Measurements from ENCODE around the gene ABTB2. TPM values are rescaled to one million over a fixed set of nuclear protein-coding genes. Genes with fewer than 3 reads are reported as not detected.

The ABTB2 gene
- polyA plus RNA-seq, 1 of the 3 experiments (the other 2 are of a cell fraction), result 7.8 TPM

DNA sequence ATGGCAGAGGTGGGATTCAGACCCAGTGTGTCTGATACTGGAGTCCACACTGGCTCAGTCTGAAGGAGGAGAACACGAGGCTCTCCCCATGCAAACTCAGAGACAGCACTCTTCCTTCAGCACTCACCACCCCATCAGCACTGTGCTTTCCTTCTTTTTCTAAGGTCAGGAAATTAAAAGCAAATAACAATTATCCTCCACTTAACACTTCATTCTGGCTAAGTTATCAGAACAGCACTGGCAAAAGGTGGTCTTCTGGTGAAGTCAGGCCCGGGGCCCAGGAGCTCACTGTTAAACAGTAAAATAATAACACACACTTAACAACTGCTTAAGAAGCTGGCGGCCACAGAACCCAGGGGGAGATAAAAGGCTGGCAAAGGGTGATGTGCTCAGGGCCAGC, 145.2 kb downstream of the ABTB2 start:
- no peaks in the 10 kb centered on the region for H3K9me3 ChIP-seq
- ChIA-PET POLR2A (no interaction called here), CTCF (interaction anchor here (2.3 kb wide), 1 partner anchor 38 kb away, joined by 4 read pairs; no protein-coding TSS in a partner anchor)
- no peak overlapping the region for H3K27ac ChIP-seq (ENCODE audit: low read depth in 2 of 2, low read length in 1 of 2)
- DNase-seq, result no peak
- no peaks in the 10 kb centered on the region for H3K27me3 ChIP-seq (ENCODE audit: insufficient read depth)
- H3F3A ChIP-seq (replicated peaks; ENCODE audit: insufficient read depth), result peaks cover 16% of the 10 kb centered on the region
- TF ChIP-seq TAF1 (IDR thresholded peaks at IDR 0.05; ENCODE audit: borderline replicate concordance, low read depth, low read length) (no peak), SMC3 (IDR thresholded peaks at IDR 0.05; ENCODE audit: low read depth, low read length) (no peak), MXI1 (IDR thresholded peaks at IDR 0.05; ENCODE audit: low read depth, low read length) (no peak), YY1 (IDR thresholded peaks at IDR 0.05; ENCODE audit: low read depth) (no peak), RAD21 (IDR thresholded peaks at IDR 0.05; ENCODE audit: low read length) (no peak), RFX5 (IDR thresholded peaks at IDR 0.05; ENCODE audit: low read length) (no peak), EZH2phosphoT487 (IDR thresholded peaks at IDR 0.05; ENCODE audit: borderline replicate concordance, low read depth) (no peak), RCOR1 (IDR thresholded peaks at IDR 0.05; ENCODE audit: low read length) (no peak), MEF2A (IDR thresholded peaks at IDR 0.05; ENCODE audit: borderline replicate concordance, low read depth) (no peak), TCF12 (IDR thresholded peaks at IDR 0.05) (no peak), TEAD4 (IDR thresholded peaks at IDR 0.05; ENCODE audit: borderline replicate concordance, insufficient read depth) (no peak)
- TF ChIP-seq, protein P1, sequence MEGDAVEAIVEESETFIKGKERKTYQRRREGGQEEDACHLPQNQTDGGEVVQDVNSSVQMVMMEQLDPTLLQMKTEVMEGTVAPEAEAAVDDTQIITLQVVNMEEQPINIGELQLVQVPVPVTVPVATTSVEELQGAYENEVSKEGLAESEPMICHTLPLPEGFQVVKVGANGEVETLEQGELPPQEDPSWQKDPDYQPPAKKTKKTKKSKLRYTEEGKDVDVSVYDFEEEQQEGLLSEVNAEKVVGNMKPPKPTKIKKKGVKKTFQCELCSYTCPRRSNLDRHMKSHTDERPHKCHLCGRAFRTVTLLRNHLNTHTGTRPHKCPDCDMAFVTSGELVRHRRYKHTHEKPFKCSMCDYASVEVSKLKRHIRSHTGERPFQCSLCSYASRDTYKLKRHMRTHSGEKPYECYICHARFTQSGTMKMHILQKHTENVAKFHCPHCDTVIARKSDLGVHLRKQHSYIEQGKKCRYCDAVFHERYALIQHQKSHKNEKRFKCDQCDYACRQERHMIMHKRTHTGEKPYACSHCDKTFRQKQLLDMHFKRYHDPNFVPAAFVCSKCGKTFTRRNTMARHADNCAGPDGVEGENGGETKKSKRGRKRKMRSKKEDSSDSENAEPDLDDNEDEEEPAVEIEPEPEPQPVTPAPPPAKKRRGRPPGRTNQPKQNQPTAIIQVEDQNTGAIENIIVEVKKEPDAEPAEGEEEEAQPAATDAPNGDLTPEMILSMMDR (IDR thresholded peaks at IDR 0.05), result no peak
- TF ChIP-seq, protein P2, sequence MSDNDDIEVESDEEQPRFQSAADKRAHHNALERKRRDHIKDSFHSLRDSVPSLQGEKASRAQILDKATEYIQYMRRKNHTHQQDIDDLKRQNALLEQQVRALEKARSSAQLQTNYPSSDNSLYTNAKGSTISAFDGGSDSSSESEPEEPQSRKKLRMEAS (IDR thresholded peaks at IDR 0.05; ENCODE audit: low read depth), result no peak
- TF ChIP-seq, protein P3, sequence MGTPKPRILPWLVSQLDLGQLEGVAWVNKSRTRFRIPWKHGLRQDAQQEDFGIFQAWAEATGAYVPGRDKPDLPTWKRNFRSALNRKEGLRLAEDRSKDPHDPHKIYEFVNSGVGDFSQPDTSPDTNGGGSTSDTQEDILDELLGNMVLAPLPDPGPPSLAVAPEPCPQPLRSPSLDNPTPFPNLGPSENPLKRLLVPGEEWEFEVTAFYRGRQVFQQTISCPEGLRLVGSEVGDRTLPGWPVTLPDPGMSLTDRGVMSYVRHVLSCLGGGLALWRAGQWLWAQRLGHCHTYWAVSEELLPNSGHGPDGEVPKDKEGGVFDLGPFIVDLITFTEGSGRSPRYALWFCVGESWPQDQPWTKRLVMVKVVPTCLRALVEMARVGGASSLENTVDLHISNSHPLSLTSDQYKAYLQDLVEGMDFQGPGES (IDR thresholded peaks at IDR 0.05; ENCODE audit: low read depth, low read length), result no peak
- TF ChIP-seq, protein P4, sequence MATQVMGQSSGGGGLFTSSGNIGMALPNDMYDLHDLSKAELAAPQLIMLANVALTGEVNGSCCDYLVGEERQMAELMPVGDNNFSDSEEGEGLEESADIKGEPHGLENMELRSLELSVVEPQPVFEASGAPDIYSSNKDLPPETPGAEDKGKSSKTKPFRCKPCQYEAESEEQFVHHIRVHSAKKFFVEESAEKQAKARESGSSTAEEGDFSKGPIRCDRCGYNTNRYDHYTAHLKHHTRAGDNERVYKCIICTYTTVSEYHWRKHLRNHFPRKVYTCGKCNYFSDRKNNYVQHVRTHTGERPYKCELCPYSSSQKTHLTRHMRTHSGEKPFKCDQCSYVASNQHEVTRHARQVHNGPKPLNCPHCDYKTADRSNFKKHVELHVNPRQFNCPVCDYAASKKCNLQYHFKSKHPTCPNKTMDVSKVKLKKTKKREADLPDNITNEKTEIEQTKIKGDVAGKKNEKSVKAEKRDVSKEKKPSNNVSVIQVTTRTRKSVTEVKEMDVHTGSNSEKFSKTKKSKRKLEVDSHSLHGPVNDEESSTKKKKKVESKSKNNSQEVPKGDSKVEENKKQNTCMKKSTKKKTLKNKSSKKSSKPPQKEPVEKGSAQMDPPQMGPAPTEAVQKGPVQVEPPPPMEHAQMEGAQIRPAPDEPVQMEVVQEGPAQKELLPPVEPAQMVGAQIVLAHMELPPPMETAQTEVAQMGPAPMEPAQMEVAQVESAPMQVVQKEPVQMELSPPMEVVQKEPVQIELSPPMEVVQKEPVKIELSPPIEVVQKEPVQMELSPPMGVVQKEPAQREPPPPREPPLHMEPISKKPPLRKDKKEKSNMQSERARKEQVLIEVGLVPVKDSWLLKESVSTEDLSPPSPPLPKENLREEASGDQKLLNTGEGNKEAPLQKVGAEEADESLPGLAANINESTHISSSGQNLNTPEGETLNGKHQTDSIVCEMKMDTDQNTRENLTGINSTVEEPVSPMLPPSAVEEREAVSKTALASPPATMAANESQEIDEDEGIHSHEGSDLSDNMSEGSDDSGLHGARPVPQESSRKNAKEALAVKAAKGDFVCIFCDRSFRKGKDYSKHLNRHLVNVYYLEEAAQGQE (IDR thresholded peaks at IDR 0.05; ENCODE audit: low read depth, low read length), result no peak
- TF ChIP-seq, protein P5, sequence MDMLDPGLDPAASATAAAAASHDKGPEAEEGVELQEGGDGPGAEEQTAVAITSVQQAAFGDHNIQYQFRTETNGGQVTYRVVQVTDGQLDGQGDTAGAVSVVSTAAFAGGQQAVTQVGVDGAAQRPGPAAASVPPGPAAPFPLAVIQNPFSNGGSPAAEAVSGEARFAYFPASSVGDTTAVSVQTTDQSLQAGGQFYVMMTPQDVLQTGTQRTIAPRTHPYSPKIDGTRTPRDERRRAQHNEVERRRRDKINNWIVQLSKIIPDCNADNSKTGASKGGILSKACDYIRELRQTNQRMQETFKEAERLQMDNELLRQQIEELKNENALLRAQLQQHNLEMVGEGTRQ (IDR thresholded peaks at IDR 0.05; ENCODE audit: borderline replicate concordance, low read depth, low read length), result no peak
- TF ChIP-seq, protein P6, sequence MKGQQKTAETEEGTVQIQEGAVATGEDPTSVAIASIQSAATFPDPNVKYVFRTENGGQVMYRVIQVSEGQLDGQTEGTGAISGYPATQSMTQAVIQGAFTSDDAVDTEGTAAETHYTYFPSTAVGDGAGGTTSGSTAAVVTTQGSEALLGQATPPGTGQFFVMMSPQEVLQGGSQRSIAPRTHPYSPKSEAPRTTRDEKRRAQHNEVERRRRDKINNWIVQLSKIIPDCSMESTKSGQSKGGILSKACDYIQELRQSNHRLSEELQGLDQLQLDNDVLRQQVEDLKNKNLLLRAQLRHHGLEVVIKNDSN (IDR thresholded peaks at IDR 0.05; ENCODE audit: borderline replicate concordance, low read depth), result no peak
- TF ChIP-seq, protein P7, sequence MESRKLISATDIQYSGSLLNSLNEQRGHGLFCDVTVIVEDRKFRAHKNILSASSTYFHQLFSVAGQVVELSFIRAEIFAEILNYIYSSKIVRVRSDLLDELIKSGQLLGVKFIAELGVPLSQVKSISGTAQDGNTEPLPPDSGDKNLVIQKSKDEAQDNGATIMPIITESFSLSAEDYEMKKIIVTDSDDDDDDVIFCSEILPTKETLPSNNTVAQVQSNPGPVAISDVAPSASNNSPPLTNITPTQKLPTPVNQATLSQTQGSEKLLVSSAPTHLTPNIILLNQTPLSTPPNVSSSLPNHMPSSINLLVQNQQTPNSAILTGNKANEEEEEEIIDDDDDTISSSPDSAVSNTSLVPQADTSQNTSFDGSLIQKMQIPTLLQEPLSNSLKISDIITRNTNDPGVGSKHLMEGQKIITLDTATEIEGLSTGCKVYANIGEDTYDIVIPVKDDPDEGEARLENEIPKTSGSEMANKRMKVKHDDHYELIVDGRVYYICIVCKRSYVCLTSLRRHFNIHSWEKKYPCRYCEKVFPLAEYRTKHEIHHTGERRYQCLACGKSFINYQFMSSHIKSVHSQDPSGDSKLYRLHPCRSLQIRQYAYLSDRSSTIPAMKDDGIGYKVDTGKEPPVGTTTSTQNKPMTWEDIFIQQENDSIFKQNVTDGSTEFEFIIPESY (IDR thresholded peaks at IDR 0.05; ENCODE audit: borderline replicate concordance, low read depth), result no peak
- H3K79me2 ChIP-seq (ENCODE audit: insufficient read depth), result no peaks in the 10 kb centered on the region
- H3K4me1 ChIP-seq (ENCODE audit: control insufficient read depth in 1 of 2, insufficient read depth in 2 of 2, low read depth in 1 of 2, low read length in 1 of 2), result peaks cover 4 to 28% of the 10 kb centered on the region in 2 experiments; a peak in 3 of 4 replicates
- no peaks in the 10 kb centered on the region for H3K9me2 ChIP-seq
- no peaks in the 10 kb centered on the region for H3K36me3 ChIP-seq (replicated peaks in 1 of 2; ENCODE audit: control insufficient read depth in 1 of 2, insufficient read depth in 2 of 2, low read length in 1 of 2)
- H2AFZ ChIP-seq (ENCODE audit: low read depth), result no peak overlapping the region
- H3K4me3 ChIP-seq (ENCODE audit: low read depth in 2 of 2, low read length in 1 of 2), result no peak overlapping the region
- H3K9ac ChIP-seq, result no peak overlapping the region
- no peaks in the 10 kb centered on the region for H4K20me1 ChIP-seq (ENCODE audit: insufficient read depth)
- WGBS (ENCODE audit: low lambda C conversion rate), result 81% methylated on average over 3 of the region's 3 CpGs
- H3K4me2 ChIP-seq, result no peak overlapping the region

All from SK-N-SH (cell line).